ENCODE data around the gene ESRRA. TPM values are rescaled to one million over a fixed set of nuclear protein-coding genes. Genes with fewer than 3 reads are reported as not detected.

Gene ESRRA
- total RNA-seq, 6 donors from 2014 or later = 42.7 to 109 (median 80.6) TPM

- TF ChIP-seq EP300 (IDR thresholded peaks at IDR 0.05) (no peak), POLR2A (IDR thresholded peaks at IDR 0.05) (no peak)
- TF ChIP-seq, protein P1, sequence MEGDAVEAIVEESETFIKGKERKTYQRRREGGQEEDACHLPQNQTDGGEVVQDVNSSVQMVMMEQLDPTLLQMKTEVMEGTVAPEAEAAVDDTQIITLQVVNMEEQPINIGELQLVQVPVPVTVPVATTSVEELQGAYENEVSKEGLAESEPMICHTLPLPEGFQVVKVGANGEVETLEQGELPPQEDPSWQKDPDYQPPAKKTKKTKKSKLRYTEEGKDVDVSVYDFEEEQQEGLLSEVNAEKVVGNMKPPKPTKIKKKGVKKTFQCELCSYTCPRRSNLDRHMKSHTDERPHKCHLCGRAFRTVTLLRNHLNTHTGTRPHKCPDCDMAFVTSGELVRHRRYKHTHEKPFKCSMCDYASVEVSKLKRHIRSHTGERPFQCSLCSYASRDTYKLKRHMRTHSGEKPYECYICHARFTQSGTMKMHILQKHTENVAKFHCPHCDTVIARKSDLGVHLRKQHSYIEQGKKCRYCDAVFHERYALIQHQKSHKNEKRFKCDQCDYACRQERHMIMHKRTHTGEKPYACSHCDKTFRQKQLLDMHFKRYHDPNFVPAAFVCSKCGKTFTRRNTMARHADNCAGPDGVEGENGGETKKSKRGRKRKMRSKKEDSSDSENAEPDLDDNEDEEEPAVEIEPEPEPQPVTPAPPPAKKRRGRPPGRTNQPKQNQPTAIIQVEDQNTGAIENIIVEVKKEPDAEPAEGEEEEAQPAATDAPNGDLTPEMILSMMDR (IDR thresholded peaks at IDR 0.05) = no peak
- Histone ChIP-seq H3K4me3 (peak overlapping the region; percentile 4 to 46 (median 34)), H3K9me3 (no peaks in the 10 kb centered on the region), H3K4me1 (peaks cover 14 to 23% (median 18%) of the 10 kb centered on the region in 4 donors), H3K27ac (no peak overlapping the region), H3K27me3 (peaks cover 0 to 42% (median 26%) of the 10 kb centered on the region in 4 donors), H3K36me3 (no peaks in the 10 kb centered on the region)
- peak in 1 of 2 donors; percentile 29 for ATAC-seq (ENCODE audit: low FRiP score in 2 of 2)
- peak in 1 of 2 donors; percentile 86 for DNase-seq
- 0% methylated on average over 2 of the region's 96 CpGs; no CpG with 5 or more reads in 1 of the 2 donors for WGBS, 2 donors
Measured at GRCh38 chr11:64291752-64292459, 13.4 kb upstream of the ESRRA start.

GRCh38 chr11:64292460-64293254 lies 12.7 kb upstream of the ESRRA start:
- WGBS, 2 donors = 27 to 33% methylated on average over 33 to 40 of the region's 42 CpGs
- DNase-seq (peak in 1 of 2 donors; percentile 75), ATAC-seq (ENCODE audit: low FRiP score in 2 of 2) (no peak)
- Histone ChIP-seq H3K36me3 (no peaks in the 10 kb centered on the region), H3K27me3 (peaks cover 0 to 50% (median 33%) of the 10 kb centered on the region in 4 donors), H3K4me1 (peaks cover 14 to 23% (median 18%) of the 10 kb centered on the region in 4 donors), H3K4me3 (peak overlapping the region; percentile 4 to 46 (median 34)), H3K9me3 (no peaks in the 10 kb centered on the region), H3K27ac (no peak overlapping the region)
- TF ChIP-seq POLR2AphosphoS5 (IDR thresholded peaks at IDR 0.05) (no peak), POLR2A (IDR thresholded peaks at IDR 0.05) (no peak), EP300 (IDR thresholded peaks at IDR 0.05) (no peak)
- TF ChIP-seq, protein P1 (IDR thresholded peaks at IDR 0.05) = no peak

GRCh38 chr11:64294774-64295173 lies 10.6 kb upstream of the ESRRA start:
- Histone ChIP-seq H3K4me1 (peaks cover 23 to 31% (median 27%) of the 10 kb centered on the region in 4 donors), H3K27me3 (peaks cover 0 to 65% (median 43%) of the 10 kb centered on the region in 4 donors), H3K27ac (no peak overlapping the region), H3K9me3 (no peaks in the 10 kb centered on the region), H3K4me3 (no peak overlapping the region), H3K36me3 (no peaks in the 10 kb centered on the region)
- DNase-seq (no peak), ATAC-seq (ENCODE audit: low FRiP score in 2 of 2) (no peak)
- 50 to 68% methylated on average over 3 of the region's 3 CpGs for WGBS, 2 donors
- TF ChIP-seq EP300 (IDR thresholded peaks at IDR 0.05) (no peak), POLR2A (IDR thresholded peaks at IDR 0.05) (no peak), POLR2AphosphoS5 (IDR thresholded peaks at IDR 0.05) (no peak)
- TF ChIP-seq, protein P1 (IDR thresholded peaks at IDR 0.05) = no peak

- TF ChIP-seq POLR2AphosphoS5 (IDR thresholded peaks at IDR 0.05) (no peak), EP300 (IDR thresholded peaks at IDR 0.05) (no peak), POLR2A (IDR thresholded peaks at IDR 0.05) (no peak)
- TF ChIP-seq, protein P1 (IDR thresholded peaks at IDR 0.05) = no peak
- ATAC-seq (ENCODE audit: low FRiP score in 2 of 2) (no peak), DNase-seq (no peak)
- Histone ChIP-seq H3K27me3 (peaks cover 0 to 72% (median 50%) of the 10 kb centered on the region in 4 donors), H3K9me3 (no peaks in the 10 kb centered on the region), H3K27ac (no peak overlapping the region), H3K4me1 (peaks cover 33 to 41% (median 37%) of the 10 kb centered on the region in 4 donors), H3K4me3 (no peak overlapping the region), H3K36me3 (no peaks in the 10 kb centered on the region)
- 81 to 91% methylated on average over 4 of the region's 4 CpGs for WGBS, 2 donors
Measured at GRCh38 chr11:64295760-64296159, 9.6 kb upstream of the ESRRA start.
